Measurements from ENCODE around the gene PKD1L1.

- TF ChIP-seq CTCF (conservative IDR thresholded peaks at IDR 0.05; ENCODE audit: low read depth, low read length) (no peak), EZH2 (IDR thresholded peaks at IDR 0.05; ENCODE audit: borderline replicate concordance, low read depth, low read length, poor library complexity, severe bottlenecking) (no peak)
These were observed 167.7 kb downstream of the PKD1L1 start for GRCh38 chr7:47780555-47780954.
